Suprapubic skin (tissue), 4 donors: ENCODE measurements around the gene MAP3K10. TPM values are rescaled to one million over a fixed set of nuclear protein-coding genes. Genes with fewer than 3 reads are reported as not detected.

Experiments used
- DNase-seq, 2 donors: peaks; one replicate each; pipeline ENCODE4 v3.0.0-alpha.2; 2019; ENCODE audit warnings: low spot score in 2 of 2
- H3K27ac ChIP-seq: fragments of 200-600 bp; sonication (generic); one replicate; pipeline ENCODE4 v1.5.1; 2019
- H3K27me3 ChIP-seq: fragments of 200-600 bp; sonication (generic); one replicate; pipeline ENCODE4 v1.5.1; 2019
- H3K36me3 ChIP-seq: fragments of 200-600 bp; sonication (generic); one replicate; pipeline ENCODE4 v1.5.1; 2019
- H3K4me1 ChIP-seq: fragments of 200-600 bp; sonication (generic); one replicate; pipeline ENCODE4 v1.5.1; 2019
- H3K4me3 ChIP-seq: fragments of 200-600 bp; sonication (generic); one replicate; pipeline ENCODE4 v1.5.1; 2019; ENCODE audit warnings: mild to moderate bottlenecking
- H3K9me3 ChIP-seq: fragments of 200-600 bp; sonication (generic); one replicate; pipeline ENCODE4 v1.5.1; 2019
- EP300 ChIP-seq: sonication (generic); formaldehyde crosslinking; IDR thresholded peaks from one replicate; pipeline ENCODE4 v1.6.1; 2017; ENCODE audit warnings: antibody characterized with exemption
- POLR2A ChIP-seq, 2 donors: fragments of 450-650 bp; IDR thresholded peaks; one replicate each; pipeline ENCODE4 v1.6.1; 2017; ENCODE audit warnings: antibody characterized with exemption in 2 of 2, mild to moderate bottlenecking in 2 of 2, moderate library complexity in 2 of 2
- POLR2AphosphoS5 ChIP-seq, 3 donors: sonication (generic); formaldehyde crosslinking; IDR thresholded peaks; one replicate each; pipeline ENCODE4 v1.6.1; 2017; ENCODE audit warnings: antibody characterized with exemption in 3 of 3
- WGBS: methylation state at CpG from one replicate; pipeline ENCODE4 v1.1.5; 2018; 5-methylcytosine and 5-hydroxymethylcytosine counted together
- total RNA-seq, 4 donors: library from RNA; depleted of rRNA; stranded (reverse); fragments of >200 nt; gene quantifications; one replicate each; pipeline ENCODE4 v1.1.0, GENCODE V29; 2016
- TF ChIP-seq, protein P1 (sequence below), 2 donors: fragments of 200-600 bp in 1 of 2; fragments of 450-650 bp in 1 of 2; sonication (generic) in 1 of 2; IDR thresholded peaks; one replicate each; pipeline ENCODE4 v1.5.1; 2016 to 2019; ENCODE audit warnings: antibody characterized with exemption in 2 of 2, mild to moderate bottlenecking in 1 of 2, moderate library complexity in 1 of 2

Gene MAP3K10
- total RNA-seq, 4 donors from 2014 or later = 11.0 to 20.4 (median 17.1) TPM

DNA sequence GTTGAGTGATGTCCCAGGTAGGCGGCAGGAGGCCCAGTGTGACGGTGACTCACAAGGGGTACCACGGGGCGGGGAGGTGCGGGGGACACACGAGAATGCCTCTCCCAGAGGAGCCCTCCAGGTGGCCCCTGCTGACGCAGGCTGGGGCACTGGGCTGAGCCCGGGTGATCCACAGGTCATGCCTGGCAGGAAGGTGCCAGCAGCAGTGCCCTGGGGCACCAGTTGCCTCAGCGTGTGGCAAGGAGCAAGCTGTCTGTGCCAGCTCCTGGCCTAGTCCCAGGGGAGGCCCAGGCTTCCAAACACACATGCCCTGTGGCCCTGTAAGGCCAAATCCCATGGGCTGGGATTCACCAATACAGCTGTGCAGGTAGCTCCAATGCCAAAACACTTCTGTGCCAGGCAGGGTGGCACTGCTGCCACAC lies 65.9 kb downstream of the MAP3K10 start:
- Histone ChIP-seq H3K9me3 (no peaks in the 10 kb centered on the region), H3K4me3 (no peak overlapping the region), H3K27ac (no peak overlapping the region), H3K27me3 (no peaks in the 10 kb centered on the region), H3K4me1 (peaks cover 16% of the 10 kb centered on the region), H3K36me3 (peaks cover 40% of the 10 kb centered on the region)
- TF ChIP-seq POLR2AphosphoS5 (IDR thresholded peaks at IDR 0.05) (no peak), EP300 (no peak), POLR2A (IDR thresholded peaks at IDR 0.05) (no peak)
- TF ChIP-seq, protein P1, sequence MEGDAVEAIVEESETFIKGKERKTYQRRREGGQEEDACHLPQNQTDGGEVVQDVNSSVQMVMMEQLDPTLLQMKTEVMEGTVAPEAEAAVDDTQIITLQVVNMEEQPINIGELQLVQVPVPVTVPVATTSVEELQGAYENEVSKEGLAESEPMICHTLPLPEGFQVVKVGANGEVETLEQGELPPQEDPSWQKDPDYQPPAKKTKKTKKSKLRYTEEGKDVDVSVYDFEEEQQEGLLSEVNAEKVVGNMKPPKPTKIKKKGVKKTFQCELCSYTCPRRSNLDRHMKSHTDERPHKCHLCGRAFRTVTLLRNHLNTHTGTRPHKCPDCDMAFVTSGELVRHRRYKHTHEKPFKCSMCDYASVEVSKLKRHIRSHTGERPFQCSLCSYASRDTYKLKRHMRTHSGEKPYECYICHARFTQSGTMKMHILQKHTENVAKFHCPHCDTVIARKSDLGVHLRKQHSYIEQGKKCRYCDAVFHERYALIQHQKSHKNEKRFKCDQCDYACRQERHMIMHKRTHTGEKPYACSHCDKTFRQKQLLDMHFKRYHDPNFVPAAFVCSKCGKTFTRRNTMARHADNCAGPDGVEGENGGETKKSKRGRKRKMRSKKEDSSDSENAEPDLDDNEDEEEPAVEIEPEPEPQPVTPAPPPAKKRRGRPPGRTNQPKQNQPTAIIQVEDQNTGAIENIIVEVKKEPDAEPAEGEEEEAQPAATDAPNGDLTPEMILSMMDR (IDR thresholded peaks at IDR 0.05) = no peak
- no peak for DNase-seq
- 56% methylated on average over 9 of the region's 9 CpGs for WGBS

DNA sequence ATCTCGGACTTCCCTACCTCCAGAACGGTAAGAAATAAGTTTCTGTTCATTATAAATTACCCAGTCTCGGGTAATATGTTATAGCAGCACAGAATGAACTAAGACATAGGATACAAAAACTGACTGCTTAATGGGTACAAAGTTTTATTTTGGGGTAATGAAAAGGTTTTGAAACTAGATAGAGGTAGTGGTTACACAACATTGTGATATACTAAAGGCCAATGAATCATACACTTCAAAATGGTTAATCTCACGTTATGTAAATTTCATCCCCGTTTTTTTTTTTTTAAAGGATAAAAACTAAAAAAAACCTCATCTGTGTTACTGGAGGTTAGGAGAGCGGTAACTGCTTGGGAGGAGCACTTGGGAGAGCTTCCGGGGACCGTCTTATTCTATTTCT lies 70.4 kb downstream of the MAP3K10 start:
- Histone ChIP-seq H3K36me3 (peaks cover 35% of the 10 kb centered on the region), H3K27me3 (no peaks in the 10 kb centered on the region), H3K9me3 (no peaks in the 10 kb centered on the region), H3K4me3 (no peak overlapping the region), H3K27ac (no peak overlapping the region), H3K4me1 (peaks cover 16% of the 10 kb centered on the region)
- no peak for DNase-seq
- TF ChIP-seq, protein P1 (IDR thresholded peaks at IDR 0.05) = no peak
- TF ChIP-seq POLR2A (IDR thresholded peaks at IDR 0.05) (no peak), EP300 (no peak), POLR2AphosphoS5 (IDR thresholded peaks at IDR 0.05) (no peak)
- 76% methylated on average over 8 of the region's 8 CpGs for WGBS

DNA sequence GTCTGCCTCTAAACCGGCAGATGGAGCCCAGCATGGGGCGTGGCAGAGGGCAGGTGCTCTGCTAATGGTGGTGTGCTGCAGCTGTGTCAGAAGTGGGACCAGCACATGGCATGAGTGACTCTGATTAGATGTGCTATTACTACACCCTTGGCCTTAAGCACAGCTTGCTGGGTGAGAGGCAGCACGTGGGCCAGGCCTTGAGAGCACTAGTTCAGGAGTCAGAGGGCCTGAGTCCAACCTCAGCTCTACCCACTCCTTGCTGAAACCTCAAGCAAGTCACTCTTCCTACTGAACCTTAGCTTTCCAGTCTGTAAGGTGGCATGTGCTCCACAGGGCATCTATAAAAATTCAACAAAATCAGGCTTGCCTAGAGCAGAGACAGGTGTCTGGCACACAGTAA lies 71.2 kb downstream of the MAP3K10 start:
- H3K27ac ChIP-seq = no peak overlapping the region
- TF ChIP-seq, protein P1 (IDR thresholded peaks at IDR 0.05) = no peak
- TF ChIP-seq POLR2A (IDR thresholded peaks at IDR 0.05) = no peak
- H3K27me3 ChIP-seq = no peaks in the 10 kb centered on the region
- H3K4me3 ChIP-seq = no peak overlapping the region
- 81% methylated on average over 3 of the region's 3 CpGs for WGBS
- H3K36me3 ChIP-seq = peaks cover 32% of the 10 kb centered on the region
- H3K4me1 ChIP-seq = peaks cover 8% of the 10 kb centered on the region
- no peaks in the 10 kb centered on the region for H3K9me3 ChIP-seq
- no peak for DNase-seq

DNA sequence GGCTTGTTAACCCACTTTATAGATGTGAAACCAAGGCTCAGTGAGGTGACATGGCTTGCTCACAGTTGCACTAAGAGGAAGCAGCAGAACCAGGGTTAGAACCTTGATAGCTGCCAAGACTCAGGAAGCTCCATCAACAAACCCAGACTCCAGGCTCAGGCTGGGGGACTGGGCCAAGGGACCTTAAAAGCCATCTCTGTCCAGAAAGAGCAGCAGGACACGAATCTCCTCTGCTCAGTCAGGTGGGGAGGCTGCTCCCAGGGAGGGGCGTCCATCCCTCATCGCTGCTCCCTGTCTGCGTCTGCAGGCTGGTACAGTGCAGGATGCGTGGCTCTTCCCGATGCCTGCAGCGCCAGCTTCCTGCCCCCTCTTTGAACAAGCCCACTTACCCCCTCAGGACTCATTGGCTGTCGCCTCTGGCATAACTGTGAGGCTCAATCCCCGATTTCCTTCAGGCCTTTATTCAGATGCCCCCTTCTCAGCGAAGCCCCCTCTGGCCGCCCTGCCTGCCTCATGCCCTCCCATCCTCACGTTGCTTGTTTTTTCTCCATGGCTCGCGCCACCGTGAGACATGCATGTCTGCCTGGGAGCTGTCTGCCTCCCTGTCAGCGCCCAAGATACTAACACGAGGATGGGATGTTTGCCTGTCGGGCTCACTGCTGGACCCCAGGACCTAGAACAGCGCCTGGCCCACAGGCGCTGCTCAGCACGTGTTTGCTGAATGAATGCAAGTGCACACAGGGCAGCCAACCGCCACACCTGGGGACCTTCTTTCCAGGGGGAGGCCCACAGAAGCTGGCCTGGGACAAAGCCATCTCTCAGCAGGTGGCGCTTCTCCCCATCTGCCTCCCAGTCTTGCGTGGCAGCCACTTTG lies 72.5 kb downstream of the MAP3K10 start:
- no peak overlapping the region for H3K4me3 ChIP-seq
- H3K27ac ChIP-seq = no peak overlapping the region
- TF ChIP-seq EP300 (no peak), POLR2A (IDR thresholded peaks at IDR 0.05) (no peak), POLR2AphosphoS5 (IDR thresholded peaks at IDR 0.05) (no peak)
- TF ChIP-seq, protein P1 (IDR thresholded peaks at IDR 0.05) = no peak
- H3K36me3 ChIP-seq = peaks cover 32% of the 10 kb centered on the region
- DNase-seq = no peak
- peaks cover 11% of the 10 kb centered on the region for H3K4me1 ChIP-seq
- no peaks in the 10 kb centered on the region for H3K9me3 ChIP-seq
- 91% methylated on average over 21 of the region's 24 CpGs for WGBS
- H3K27me3 ChIP-seq = no peaks in the 10 kb centered on the region

DNA sequence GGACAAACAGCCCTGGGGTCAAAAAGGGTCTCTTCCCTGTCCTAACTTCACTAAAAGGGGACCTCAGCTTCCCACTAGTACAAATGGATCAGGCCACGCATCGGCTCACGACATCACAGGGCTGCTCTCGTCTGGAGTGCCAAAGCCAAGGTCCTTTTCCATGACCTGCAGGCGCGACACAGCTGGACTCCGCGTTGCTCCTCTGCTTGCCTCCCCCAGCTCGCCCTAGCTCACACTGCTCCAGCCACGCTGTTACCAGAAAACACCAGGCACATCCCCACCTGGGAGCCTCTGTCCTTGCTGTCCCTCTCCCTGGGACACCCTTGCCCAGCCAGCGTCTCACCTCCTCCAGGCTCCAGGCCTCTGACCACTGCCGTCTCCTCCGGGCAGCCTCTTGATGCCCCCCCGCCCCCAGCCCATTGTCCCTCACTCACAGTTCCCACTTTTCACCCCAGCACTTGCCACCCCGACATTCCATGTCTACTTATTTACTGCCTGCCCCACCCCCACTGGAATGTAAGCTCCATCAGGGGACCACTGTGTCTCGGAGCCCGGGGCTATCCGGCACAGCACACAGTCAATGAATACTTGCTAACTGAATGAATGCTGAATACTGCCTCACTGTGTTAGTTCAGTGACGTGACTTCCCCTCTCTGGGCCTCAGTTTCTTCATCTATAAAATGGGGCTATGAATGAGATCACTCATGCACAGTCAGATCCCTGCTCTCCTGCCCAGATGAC lies 73.3 kb downstream of the MAP3K10 start:
- H3K4me1 ChIP-seq = peaks cover 11% of the 10 kb centered on the region
- H3K36me3 ChIP-seq = peaks cover 32% of the 10 kb centered on the region
- 82% methylated on average over 19 of the region's 19 CpGs for WGBS
- H3K9me3 ChIP-seq = no peaks in the 10 kb centered on the region
- TF ChIP-seq EP300 (no peak), POLR2A (IDR thresholded peaks at IDR 0.05) (no peak), POLR2AphosphoS5 (IDR thresholded peaks at IDR 0.05) (no peak)
- TF ChIP-seq, protein P1 (IDR thresholded peaks at IDR 0.05) = no peak
- no peak overlapping the region for H3K4me3 ChIP-seq
- H3K27ac ChIP-seq = no peak overlapping the region
- no peak for DNase-seq
- no peaks in the 10 kb centered on the region for H3K27me3 ChIP-seq
